GM12878 (cell line): Measurements from ENCODE around the gene KCNK5. TPM values are rescaled to one million over a fixed set of nuclear protein-coding genes. Genes with fewer than 3 reads are reported as not detected.

Experiments
- ATAC-seq: fragments of 200-7000 bp; cut with Tn5 transposase; 3 replicates; pipeline ENCODE4 v1.9.1; 2020; ENCODE audit warnings: mild to moderate bottlenecking, moderate library complexity
- BruUV-seq: library from RNA; stranded (reverse); fragments of 400-500 nt; replicated peaks from 2 replicates; lab custom pipeline; 2021; lab: Mats Ljungman, UMichigan
- CTCF ChIA-PET: fragments of 300-600 bp; sonication (Branson Sonifier 250); formaldehyde crosslinking; extraction: SDS; loops from one replicate; lab custom pipeline; 2021; ENCODE audit warnings: inconsistent platforms; lab: Yijun Ruan, JAX
- POLR2A ChIA-PET: fragments of 350-600 bp; formaldehyde crosslinking; extraction: SDS; loops from one replicate; lab custom pipeline; 2021; ENCODE audit warnings: inconsistent platforms; lab: Charles Lee
- RAD21 ChIA-PET: fragments of 300-600 bp; sonication (Branson Sonifier 250); formaldehyde crosslinking; loops from one replicate; lab custom pipeline; 2023; ENCODE audit warnings: antibody characterized with exemption; ENCODE audit not compliant: unreplicated experiment; lab: Charles Lee
- SMC1A ChIA-PET: fragments of 300-600 bp; sonication (Branson Sonifier 250); formaldehyde crosslinking; loops from one replicate; lab custom pipeline; 2023; ENCODE audit not compliant: unreplicated experiment, uncharacterized antibody; lab: Charles Lee
- DNase-seq: peaks from one replicate; pipeline ENCODE4 v3.0.0-alpha.2; 2011; ENCODE audit warnings: low read depth, low spot score
- FAIRE-seq: peaks from 3 replicates; lab custom pipeline; 2011; peaks lifted over from hg19 to GRCh38; lab: Jason Lieb, UNC
- H2AFZ ChIP-seq: 2 replicates; pipeline ENCODE4 v1.6.0; 2011; ENCODE audit warnings: low read depth, low read length, control low read depth; ENCODE audit not compliant: control insufficient read depth
- H3K27ac ChIP-seq: 2 replicates; pipeline ENCODE4 v1.5.1; 2011; ENCODE audit warnings: control low read depth; ENCODE audit not compliant: control insufficient read depth, insufficient read depth
- H3K27me3 ChIP-seq, 2 experiments: replicated peaks in 1 of 2; 2 replicates each; pipeline versions ENCODE4 v1.6.0 to v1.6.1; 2011; ENCODE audit warnings: low read length in 1 of 2; ENCODE audit not compliant: control insufficient read depth in 2 of 2, insufficient read depth in 2 of 2
- H3K36me3 ChIP-seq, 2 experiments: 2 replicates each; pipeline ENCODE4 v1.5.1; 2011; ENCODE audit warnings: low read length in 1 of 2; ENCODE audit not compliant: control insufficient read depth in 2 of 2, insufficient read depth in 2 of 2
- H3K4me1 ChIP-seq: 2 replicates; pipeline ENCODE4 v1.6.1; 2011; ENCODE audit warnings: mild to moderate bottlenecking, low read length, moderate library complexity, mixed read lengths; ENCODE audit not compliant: control insufficient read depth, insufficient read depth
- H3K4me2 ChIP-seq: 2 replicates; pipeline ENCODE4 v1.6.0; 2011; ENCODE audit warnings: control low read depth; ENCODE audit not compliant: control insufficient read depth, insufficient read depth
- H3K4me3 ChIP-seq: fragments of 200-600 bp; sonication (generic); 2 replicates; pipeline ENCODE4 v1.5.1; 2016
- H3K79me2 ChIP-seq: 2 replicates; pipeline ENCODE4 v1.6.0; 2011; ENCODE audit warnings: low read length; ENCODE audit not compliant: control insufficient read depth, insufficient read depth
- H3K9ac ChIP-seq: 2 replicates; pipeline ENCODE4 v1.8.0; 2011; ENCODE audit warnings: low read length, control low read depth, mixed read lengths; ENCODE audit not compliant: control insufficient read depth, insufficient read depth
- H3K9me3 ChIP-seq: replicated peaks from 3 replicates; pipeline ENCODE4 v1.5.1; 2011; ENCODE audit warnings: mild to moderate bottlenecking, low read length; ENCODE audit not compliant: control insufficient read depth, insufficient read depth
- H4K20me1 ChIP-seq: 2 replicates; pipeline ENCODE4 v1.6.0; 2011; ENCODE audit not compliant: control insufficient read depth, insufficient read depth
- BRCA1 ChIP-seq: IDR thresholded peaks from 2 replicates; pipeline ENCODE4 v1.6.1; 2011; ENCODE audit warnings: low read depth, low read length, improper control_type of control experiment
- CHD4 ChIP-seq: fragments of 200-600 bp; sonication (generic); IDR thresholded peaks from 2 replicates; pipeline ENCODE4 v1.6.1; 2016; ENCODE audit warnings: mild to moderate bottlenecking
- FOS ChIP-seq: IDR thresholded peaks from 3 replicates; pipeline ENCODE4 v1.6.1; 2011; ENCODE audit warnings: borderline replicate concordance; ENCODE audit not compliant: insufficient read length; ENCODE audit errors: extremely low read depth
- IKZF1 ChIP-seq: fragments of 450-650 bp; conservative IDR thresholded peaks from 2 replicates; pipeline ENCODE4 v1.6.1; 2017; ENCODE audit warnings: antibody characterized with exemption, mild to moderate bottlenecking
- KLF5 ChIP-seq: fragments of 450-650 bp; IDR thresholded peaks from 2 replicates; pipeline ENCODE4 v1.6.1; 2014; ENCODE audit warnings: mild to moderate bottlenecking; ENCODE audit not compliant: partially characterized antibody
- NFIC ChIP-seq: IDR thresholded peaks from 2 replicates; pipeline ENCODE4 v1.6.1; 2012; ENCODE audit warnings: low read depth, mild to moderate bottlenecking, inconsistent platforms, low read length, moderate library complexity
- PKNOX1 ChIP-seq: fragments of 450-650 bp; IDR thresholded peaks from 2 replicates; pipeline ENCODE4 v1.6.1; 2016; ENCODE audit warnings: mild to moderate bottlenecking
- PML ChIP-seq: IDR thresholded peaks from 2 replicates; pipeline ENCODE4 v1.6.1; 2012; ENCODE audit warnings: low read length, inconsistent platforms
- RELB ChIP-seq: fragments of 450-650 bp; IDR thresholded peaks from 2 replicates; pipeline ENCODE4 v1.6.1; 2017; ENCODE audit warnings: low read depth, mild to moderate bottlenecking, moderate library complexity
- SP1 ChIP-seq: IDR thresholded peaks from one replicate; pipeline ENCODE4 v1.6.1; 2011; ENCODE audit warnings: low read depth, low read length
- SPI1 ChIP-seq: IDR thresholded peaks from 2 replicates; pipeline ENCODE4 v1.6.1; 2011; ENCODE audit warnings: low read depth, mild to moderate bottlenecking, low read length, moderate library complexity, borderline replicate concordance; ENCODE audit not compliant: insufficient read depth
- SUZ12 ChIP-seq: fragments of 200-600 bp; sonication (generic); IDR thresholded peaks from one replicate; pipeline ENCODE4 v1.6.1; 2018; ENCODE audit warnings: antibody characterized with exemption, mild to moderate bottlenecking; ENCODE audit not compliant: unreplicated experiment
- USF2 ChIP-seq: IDR thresholded peaks from 2 replicates; pipeline ENCODE4 v1.6.1; 2011; ENCODE audit warnings: low read depth, low read length, improper control_type of control experiment, borderline replicate concordance
- ZBTB11 ChIP-seq: fragments of 450-650 bp; formaldehyde crosslinking; IDR thresholded peaks from 2 replicates; pipeline ENCODE4 v1.5.0; 2022; ENCODE audit warnings: mild to moderate bottlenecking, missing genetic modification characterization
- ZNF384 ChIP-seq: IDR thresholded peaks from 2 replicates; pipeline ENCODE4 v1.6.1; 2012; ENCODE audit warnings: low read depth, mild to moderate bottlenecking, low read length, improper control_type of control experiment, borderline replicate concordance
- WGBS: methylation state at CpG from one replicate; pipeline ENCODE4 v1.1.6; 2016; ENCODE audit warnings: low lambda C conversion rate; ENCODE audit not compliant: insufficient replicate concordance, insufficient coverage; ENCODE audit errors: missing lambda C conversion rate; 5-methylcytosine and 5-hydroxymethylcytosine counted together
- in situ Hi-C: fragments of 300-500 bp; cut with MboI; formaldehyde crosslinking; loops from 9 replicates; pipeline ENCODE4 v1.14.3; 2018; ENCODE audit warnings: mixed read lengths
- intact Hi-C: fragments of 100-400 bp; cut with micrococcal nuclease; formaldehyde crosslinking; loops from one replicate; pipeline ENCODE4 v1.14.2; 2022; ENCODE audit not compliant: unreplicated experiment
- polyA plus RNA-seq, 11 experiments: library from polyadenylated mRNA; depleted of rRNA in 4 of 11; unstranded in 6 of 11; stranded (reverse) in 5 of 11; fragments of >200 nt; fragmentation: Nextera tagmentation in 4 of 11; fragmentation: Illumina TruSeq in 1 of 11; extraction: Ambion mirVana in 4 of 11; extraction: Trizol in 1 of 11; gene quantifications; 1 replicate in 1 of 11; 2 replicates in 10 of 11; pipeline versions ENCODE4 v1.2.1 to v1.2.3, GENCODE V29; 2011 to 2016; ENCODE audit warnings: inconsistent platforms in 2 of 11, missing spikeins in 2 of 11, low read depth in 1 of 11
- total RNA-seq, 4 experiments: library from RNA; depleted of rRNA in 3 of 4; stranded (reverse); fragments of >200 nt in 3 of 4; fragmentation: Illumina TruSeq in 1 of 4; extraction: Trizol in 1 of 4; gene quantifications; 2 replicates each; pipeline versions ENCODE4 v1.2.1 to v1.2.3, GENCODE V29; 2013 to 2021

The KCNK5 gene
- total and polyA plus RNA-seq, 10 of the 15 experiments (the other 5 are each of a cell fraction or from before 2014, with no cell fraction given) = 0.11 to 4.2 (median 2.1) TPM

- H3K9me3 ChIP-seq = no peaks in the 10 kb centered on the region
- intact Hi-C loops (no loop called here), in situ Hi-C loops (no loop called here)
- H3K79me2 ChIP-seq = no peaks in the 10 kb centered on the region
- no peaks in the 10 kb centered on the region for H3K27me3 ChIP-seq
- POLR2A ChIA-PET = interaction anchor here (0.9 to 2.7 kb wide), 4 partner anchors 12 to 21 kb away, joined by 3 to 13 read pairs (median 6); no protein-coding TSS in a partner anchor
- H3K4me2 ChIP-seq = no peak overlapping the region
- BruUV-seq = no TSS peak
- ATAC-seq (no peak), DNase-seq (no peak), FAIRE-seq (no peak)
- H3K27ac ChIP-seq = no peak overlapping the region
- SMC1A ChIA-PET = interaction anchor here (0.9 to 2.0 kb wide), 2 partner anchors 14 to 37 kb away, joined by 3 to 13 read pairs; no protein-coding TSS in a partner anchor
- RAD21 ChIA-PET = interaction anchor here (1.0 to 1.7 kb wide), 4 partner anchors 13 to 21 kb away, joined by 3 to 8 read pairs (median 4); no protein-coding TSS in a partner anchor
- no peak overlapping the region for H3K9ac ChIP-seq
- TF ChIP-seq USF2 (no peak), PKNOX1 (no peak), SP1 (no peak), ZBTB11 (CRISPR knock-in tag) (no peak), SUZ12 (no peak), NFIC (no peak), FOS (no peak), RELB (no peak), IKZF1 (no peak), PML (no peak), BRCA1 (no peak), SPI1 (no peak), KLF5 (no peak), CHD4 (no peak), ZNF384 (no peak)
- H4K20me1 ChIP-seq = no peaks in the 10 kb centered on the region
- H3K4me1 ChIP-seq = peaks cover 4% of the 10 kb centered on the region
- no peak overlapping the region for H2AFZ ChIP-seq
- H3K4me3 ChIP-seq = no peak overlapping the region
- WGBS = 59% methylated on average over 4 of the region's 4 CpGs
- CTCF ChIA-PET = interaction anchor here (1.0 to 1.4 kb wide), 2 partner anchors 34 to 92 kb away, joined by 3 read pairs; no protein-coding TSS in a partner anchor
- H3K36me3 ChIP-seq = no peaks in the 10 kb centered on the region
Measured at GRCh38 chr6:39204160-39204495, 25.1 kb downstream of the KCNK5 start.
